DMS153 (cell line): ENCODE data around the gene ENO1.
"Not testable (repeated sequence)": the region's sequence is repeated elsewhere in the genome, so short reads cannot be mapped to it uniquely, and the experiment has no call there.

Experiments
- DNase-seq: peaks from one replicate; lab custom pipeline; 2025; lab: John Stamatoyannopoulos, UW

The ENO1 gene

GRCh38 chr1:8845104-8846097 is 33.1 kb downstream of the ENO1 start:
- DNase-seq: no peak

GRCh38 chr1:8844501-8845006 is 33.9 kb downstream of the ENO1 start:
- DNase-seq: no peak

- no peak for DNase-seq
Observed at GRCh38 chr1:8841395-8841794, 37.1 kb downstream of the ENO1 start.

GRCh38 chr1:8839990-8840389 is 38.5 kb downstream of the ENO1 start:
- DNase-seq: no peak

GRCh38 chr1:8835941-8836643 is 42.4 kb downstream of the ENO1 start:
- DNase-seq: no peak

GRCh38 chr1:8831340-8831739 is 47.1 kb downstream of the ENO1 start:
- no peak for DNase-seq

GRCh38 chr1:8830732-8831131 is 47.8 kb downstream of the ENO1 start:
- not testable (repeated sequence) for DNase-seq

- no peak for DNase-seq
Observed at GRCh38 chr1:8825985-8826481, 52.5 kb downstream of the ENO1 start.

GRCh38 chr1:8823295-8823664 is 55.2 kb downstream of the ENO1 start:
- DNase-seq: no peak

- DNase-seq: peak; percentile 99
Observed at GRCh38 chr1:8822373-8823294, 55.9 kb downstream of the ENO1 start.

- DNase-seq: no peak
Observed at GRCh38 chr1:8821084-8821483, 57.4 kb downstream of the ENO1 start.

GRCh38 chr1:8818789-8819188 is 59.7 kb downstream of the ENO1 start:
- DNase-seq: not testable (repeated sequence)

GRCh38 chr1:8818325-8818775 is 60.1 kb downstream of the ENO1 start:
- peak; percentile 60 for DNase-seq

- DNase-seq: peak; percentile 98
Observed at GRCh38 chr1:8817412-8818324, 60.8 kb downstream of the ENO1 start, which contains the start of gene RERE. Gene RERE, minus strand, starts transcription at chr1:8817640.

GRCh38 chr1:8816831-8817411 is 61.6 kb downstream of the ENO1 start:
- DNase-seq: no peak

- no peak for DNase-seq
Observed at GRCh38 chr1:8816264-8816663, 62.2 kb downstream of the ENO1 start.

GRCh38 chr1:8815582-8816151 is 62.8 kb downstream of the ENO1 start:
- DNase-seq: peak; percentile 41

- peak; percentile 63 for DNase-seq
Observed at GRCh38 chr1:8814865-8815264, 63.6 kb downstream of the ENO1 start.

GRCh38 chr1:8813991-8814390 is 64.5 kb downstream of the ENO1 start:
- no peak for DNase-seq
